ENCODE measurements around the gene NDUFS1.
A peak's percentile ranks its signal among the peaks of the same experiment; 100 is the strongest.
"Not testable (repeated sequence)": the region's sequence is repeated elsewhere in the genome, so short reads cannot be mapped to it uniquely, and the experiment has no call there.

Gene NDUFS1

DNA sequence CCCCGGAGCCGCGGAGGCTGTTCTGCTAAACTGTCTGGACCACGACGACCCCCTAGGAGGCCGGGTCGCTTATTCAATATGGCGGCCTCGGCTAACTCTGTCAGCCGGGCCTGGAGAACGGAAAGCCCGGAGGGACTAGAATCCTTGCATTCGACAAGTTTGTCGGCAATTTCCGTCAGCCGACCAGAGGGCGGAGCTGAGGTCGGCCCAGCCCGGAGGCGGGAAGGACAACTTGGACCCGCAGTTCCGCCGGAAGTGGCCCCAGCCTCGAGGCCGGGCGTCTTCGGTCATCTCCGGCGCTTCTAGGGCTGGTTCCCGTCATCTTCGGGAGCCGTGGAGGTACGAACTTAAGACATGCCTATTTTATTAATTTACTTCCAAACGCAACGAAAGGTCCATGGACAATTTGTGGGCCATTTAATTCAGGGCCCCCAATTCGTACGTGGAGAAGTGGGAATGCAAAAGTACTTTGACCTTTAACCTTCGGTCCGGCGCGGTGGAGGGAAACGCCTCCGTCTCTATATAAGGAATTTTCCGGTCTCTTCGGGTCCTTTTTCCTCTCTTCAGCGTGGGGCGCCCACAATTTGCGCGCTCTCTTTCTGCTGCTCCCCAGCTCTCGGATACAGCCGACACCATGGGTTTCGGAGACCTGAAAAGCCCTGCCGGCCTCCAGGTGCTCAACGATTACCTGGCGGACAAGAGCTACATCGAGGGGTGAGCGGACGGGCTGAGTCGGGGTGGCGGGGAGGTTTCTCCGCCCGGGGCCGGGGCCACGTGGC, at the start of gene NDUFS1, which contains the start of gene EEF1B2:
NDUFS1 (minus strand) TSS at position 99 of the 779 bp plus-strand sequence. CDS start 5,766 bp downstream, outside the sequence.
EEF1B2 (plus strand) TSS at position 550 of the 779 bp plus-strand sequence; CDS start at position 635, 85 bp downstream.
- no peak for FAIRE-seq
- peak; percentile 98 for DNase-seq (ENCODE audit: low spot score)

DNA sequence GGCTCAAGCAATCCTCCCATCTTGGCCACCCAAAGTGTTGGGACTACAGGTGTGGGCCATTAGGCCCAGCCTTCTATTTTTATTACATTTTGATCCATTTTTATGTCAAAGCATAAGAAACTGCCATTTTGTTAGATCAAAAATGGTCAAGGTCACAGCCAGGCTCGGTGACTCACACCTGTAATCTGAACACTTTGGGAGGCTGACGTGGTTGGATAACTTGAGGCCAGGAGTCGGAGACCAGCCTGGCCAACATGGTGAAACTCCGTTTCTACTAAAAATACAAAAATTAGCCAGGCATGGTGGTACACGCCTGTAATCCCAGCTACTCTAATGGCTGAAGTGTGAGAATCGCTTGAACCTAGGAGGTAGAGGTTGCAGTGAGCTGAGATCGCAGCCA, 49.7 kb upstream of the NDUFS1 start:
- FAIRE-seq = no peak

DNA sequence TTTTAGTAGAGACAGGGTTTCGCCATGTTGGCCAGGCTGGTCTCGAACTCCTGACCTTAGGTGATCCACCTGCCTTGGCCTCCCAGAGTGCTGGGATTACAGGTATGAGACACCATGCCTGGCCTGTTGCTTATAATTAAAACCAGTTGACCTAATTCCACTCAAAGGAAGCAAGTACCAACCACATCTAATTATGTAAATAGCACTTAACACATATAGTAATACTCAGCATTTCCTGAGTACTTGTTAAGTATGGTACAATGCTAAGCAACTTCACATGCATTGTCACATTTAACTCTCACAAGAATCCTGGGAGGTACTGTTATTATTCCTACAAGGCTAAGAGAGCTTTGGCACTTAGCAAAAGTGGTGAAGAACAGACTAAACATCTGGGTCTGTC, 48.1 kb upstream of the NDUFS1 start:
- FAIRE-seq; DNase-seq (ENCODE audit: low spot score): not testable (repeated sequence)

More for the DNA sequence above, 49.7 kb upstream of the NDUFS1 start:
- DNase-seq (ENCODE audit: low spot score) = no peak

DNA sequence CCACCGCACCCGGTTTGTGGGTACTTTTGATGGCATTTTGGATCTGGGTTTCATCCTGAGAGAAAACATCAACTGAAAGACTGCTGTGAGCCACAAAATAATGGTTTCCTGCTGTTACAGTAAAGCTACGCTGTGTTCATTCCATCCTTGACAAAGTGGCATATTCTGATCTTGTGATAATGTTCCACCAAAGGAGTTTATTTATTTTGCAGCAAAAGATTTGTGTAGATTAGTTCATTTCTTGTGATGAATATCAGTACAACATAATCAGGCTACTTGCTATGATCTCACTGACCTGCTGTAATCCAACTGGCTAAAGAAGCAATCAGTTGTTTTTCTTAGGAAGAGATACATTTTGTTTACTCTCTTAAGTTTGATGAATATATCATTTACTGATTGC, 45.5 kb upstream of the NDUFS1 start:
- DNase-seq (ENCODE audit: low spot score) = no peak
- no peak for FAIRE-seq

DNA sequence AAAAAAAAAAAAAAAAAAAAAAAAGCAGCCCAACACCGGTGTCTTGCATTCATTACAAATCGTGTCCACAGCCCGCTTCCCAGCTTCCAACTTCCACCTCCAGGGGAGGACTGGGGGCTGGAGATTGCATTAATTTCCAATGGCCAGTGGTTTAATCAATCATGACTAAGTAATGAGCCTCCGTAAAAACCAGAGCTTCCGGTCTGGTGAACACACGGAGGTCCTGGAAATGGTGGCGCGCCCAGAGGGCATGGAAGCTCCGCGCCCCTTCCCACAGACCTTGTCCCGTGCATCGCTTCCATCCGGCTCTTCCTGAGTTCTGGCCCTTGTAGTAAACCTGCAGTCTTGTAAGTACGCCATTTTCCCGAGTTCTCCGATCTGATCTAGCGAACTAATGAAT, 44.1 kb upstream of the NDUFS1 start:
- DNase-seq (ENCODE audit: low spot score) = no peak
- FAIRE-seq = no peak

DNA sequence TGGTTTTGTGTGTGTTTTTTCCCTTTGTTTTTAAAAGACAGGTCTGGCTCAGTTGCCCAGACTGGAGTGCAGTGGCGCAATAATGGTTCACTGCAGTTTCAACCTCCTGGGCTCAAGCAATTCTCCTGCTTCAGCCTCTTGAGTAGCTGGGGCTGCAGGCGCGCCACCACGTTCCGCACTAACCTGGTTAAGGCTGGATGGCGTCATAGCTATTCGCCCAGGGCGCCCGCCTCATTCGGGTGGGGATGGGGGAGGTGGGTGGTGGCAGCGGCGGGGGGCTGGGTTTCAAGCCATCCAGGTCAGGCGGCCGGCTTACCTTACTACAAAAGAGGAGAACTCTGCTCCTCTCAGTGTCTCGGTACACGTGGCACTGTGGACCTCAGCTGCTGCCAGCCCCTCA, 43.2 kb upstream of the NDUFS1 start:
- DNase-seq (ENCODE audit: low spot score) = no peak
- no peak for FAIRE-seq

DNA sequence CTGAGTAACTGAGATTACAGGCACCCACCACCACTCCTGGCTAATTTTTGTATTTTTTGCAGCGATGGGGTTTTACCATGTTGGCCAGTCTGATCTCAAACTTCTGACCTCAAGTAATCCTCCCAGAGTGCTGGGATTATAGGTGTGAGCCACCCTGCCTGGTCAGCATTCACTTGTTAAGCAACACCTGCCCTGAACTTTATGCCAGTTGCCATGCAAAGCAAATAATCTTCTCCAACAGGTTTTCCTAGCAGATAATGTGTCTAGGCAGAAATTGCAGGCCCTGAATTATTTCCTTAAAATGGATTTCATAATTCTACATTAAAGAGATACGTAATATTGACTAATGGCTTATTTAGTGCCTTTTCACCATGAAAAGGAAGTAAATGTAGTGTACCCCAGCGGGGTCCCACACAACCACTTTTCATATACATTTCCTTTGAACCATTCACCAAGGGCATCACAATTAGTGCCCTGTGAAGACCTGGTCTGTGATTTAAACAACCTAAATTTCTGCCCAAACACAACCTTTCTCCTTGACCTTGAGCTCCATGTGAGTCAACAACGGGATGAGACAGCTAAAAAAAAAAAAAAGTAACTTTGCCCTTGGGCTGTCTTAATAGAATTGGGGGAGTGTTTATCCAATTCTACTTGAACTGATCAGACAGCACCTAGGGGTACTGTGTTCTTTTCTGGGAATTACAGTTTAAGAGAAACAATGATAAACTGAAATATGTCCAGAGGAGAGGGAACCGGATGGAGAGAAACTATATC, 42.0 kb upstream of the NDUFS1 start:
- DNase-seq (ENCODE audit: low spot score) (no peak), FAIRE-seq (no peak)

DNA sequence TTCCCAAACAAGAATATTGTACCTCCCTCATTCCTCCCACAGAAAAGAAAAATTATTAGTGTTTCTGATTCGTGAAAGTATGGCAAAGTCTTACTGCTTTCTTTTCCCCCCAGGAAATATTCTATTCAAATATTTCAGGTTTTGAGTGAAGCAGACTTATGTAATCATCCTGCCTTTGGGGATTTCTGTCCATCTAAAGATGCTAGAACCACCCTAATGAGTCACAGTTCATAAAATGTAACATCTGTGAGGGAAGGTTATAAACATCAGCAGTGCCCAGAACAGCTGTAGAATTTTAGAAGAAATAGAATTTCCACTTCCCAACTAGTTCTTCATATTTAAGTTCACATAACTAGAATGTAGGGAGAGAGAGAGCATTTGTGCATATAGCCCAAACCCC, 39.4 kb upstream of the NDUFS1 start:
- FAIRE-seq (no peak), DNase-seq (ENCODE audit: low spot score) (no peak)

DNA sequence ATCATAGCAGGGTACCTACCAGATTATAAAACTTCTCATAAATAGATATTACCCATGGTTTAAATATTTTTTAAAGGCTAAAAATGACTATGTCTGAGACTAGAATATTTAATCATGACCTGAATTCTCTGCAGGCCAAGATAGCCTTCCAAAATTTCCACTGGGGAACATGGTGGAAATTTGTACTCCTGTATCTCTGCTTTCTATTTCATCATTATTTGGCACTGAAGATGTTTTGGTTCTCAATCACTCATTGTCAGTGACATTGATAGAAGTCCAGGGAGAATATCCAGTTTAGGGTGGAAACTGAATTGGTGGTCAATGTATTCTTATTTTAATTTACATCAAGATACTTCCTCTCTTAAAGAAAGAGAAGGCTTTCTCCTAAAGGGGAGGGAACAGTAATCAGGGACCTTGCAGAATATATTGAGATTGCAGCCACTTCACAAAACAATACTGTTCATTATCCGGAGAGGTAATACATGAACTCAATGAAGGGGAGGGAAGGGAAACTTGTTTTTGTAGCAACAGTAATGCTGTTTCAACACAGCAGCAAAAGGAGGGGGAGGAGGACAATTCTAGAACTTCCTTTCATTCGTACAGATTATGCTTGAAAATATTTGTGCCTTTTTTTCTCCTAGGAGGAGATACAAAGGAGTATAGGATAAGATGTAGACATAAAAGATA, 34.6 kb upstream of the NDUFS1 start:
- no peak for FAIRE-seq

DNA sequence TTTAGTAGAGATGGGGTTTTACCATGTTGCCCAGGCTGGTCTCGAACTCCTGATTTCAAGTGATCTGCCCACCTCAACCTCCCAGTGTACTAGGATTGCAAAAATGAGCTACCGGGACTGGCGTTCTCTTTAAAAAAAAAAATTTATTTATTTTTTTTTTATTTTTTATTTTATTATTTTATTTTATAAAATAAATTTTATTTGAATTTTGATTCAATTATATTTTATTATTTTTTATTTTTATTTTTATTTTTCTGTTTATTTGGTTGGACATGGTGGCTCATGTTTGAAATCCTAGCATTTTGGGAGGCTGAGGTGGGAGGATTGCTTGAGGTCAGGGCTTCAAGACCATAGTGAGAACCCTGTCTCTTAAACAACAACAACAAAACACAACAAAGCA, 32.9 kb upstream of the NDUFS1 start:
- DNase-seq (ENCODE audit: low spot score) (no peak), FAIRE-seq (no peak)

More for the DNA sequence above, 34.6 kb upstream of the NDUFS1 start:
- no peak for DNase-seq (ENCODE audit: low spot score)

DNA sequence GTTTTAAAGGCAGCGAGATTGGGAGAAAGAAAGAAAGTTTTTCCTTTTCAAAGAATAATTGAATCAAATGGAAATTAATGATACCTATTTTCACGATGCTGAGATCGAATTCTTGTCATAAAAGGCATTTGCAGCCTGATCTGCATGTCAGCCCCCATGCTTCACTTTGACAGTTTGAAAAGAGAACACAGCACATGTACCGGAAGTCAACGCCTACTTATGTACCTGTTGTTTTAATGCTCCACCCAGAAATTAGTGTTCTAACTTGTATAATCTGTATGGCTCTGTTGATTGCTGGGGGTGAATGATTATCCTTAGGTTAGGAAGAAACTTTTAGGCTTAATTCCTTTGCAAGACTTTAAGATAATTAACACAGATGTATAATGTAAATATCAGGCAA, 31.4 kb upstream of the NDUFS1 start:
- DNase-seq (ENCODE audit: low spot score) (no peak), FAIRE-seq (no peak)

DNA sequence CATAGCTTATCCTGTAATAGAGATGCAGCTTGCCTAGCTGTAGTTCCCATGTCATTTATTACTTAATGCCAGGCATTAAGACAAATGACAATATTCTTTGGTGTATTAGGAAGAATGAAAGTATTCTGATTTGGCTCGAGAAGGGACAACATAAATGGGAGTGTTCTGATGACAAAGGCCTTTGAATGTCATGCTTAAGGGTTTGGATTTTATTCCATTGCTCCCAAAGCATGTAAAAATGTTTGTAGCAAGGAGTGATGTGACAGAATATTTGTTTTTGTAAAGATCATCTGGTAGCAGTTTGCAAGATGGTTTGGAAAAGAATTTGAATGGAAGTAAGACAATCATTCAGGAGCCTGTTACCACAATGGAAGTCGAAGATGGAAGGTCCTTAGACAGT, 30.9 kb upstream of the NDUFS1 start:
- DNase-seq (ENCODE audit: low spot score) = no peak
- FAIRE-seq = no peak

DNA sequence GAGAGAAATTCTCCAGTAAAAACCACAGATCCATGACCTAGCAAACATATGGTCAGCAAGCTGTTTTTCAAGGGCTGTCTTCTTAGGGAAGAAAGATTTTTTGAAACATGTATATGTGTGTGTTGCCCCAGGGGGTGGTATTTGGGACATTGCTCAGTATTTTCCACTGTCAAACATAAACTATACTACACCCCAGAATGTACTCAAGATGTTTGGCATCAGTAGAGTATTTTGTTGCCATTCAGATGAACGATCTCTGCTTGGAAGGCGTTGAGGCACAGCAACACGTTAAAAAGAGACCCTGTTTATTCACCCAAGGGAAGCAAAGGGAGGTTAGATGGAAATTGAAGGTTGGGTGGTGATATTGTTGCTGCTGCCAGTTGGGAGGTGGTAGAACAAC, 30.4 kb upstream of the NDUFS1 start:
- no peak for DNase-seq (ENCODE audit: low spot score)
- FAIRE-seq = no peak

DNA sequence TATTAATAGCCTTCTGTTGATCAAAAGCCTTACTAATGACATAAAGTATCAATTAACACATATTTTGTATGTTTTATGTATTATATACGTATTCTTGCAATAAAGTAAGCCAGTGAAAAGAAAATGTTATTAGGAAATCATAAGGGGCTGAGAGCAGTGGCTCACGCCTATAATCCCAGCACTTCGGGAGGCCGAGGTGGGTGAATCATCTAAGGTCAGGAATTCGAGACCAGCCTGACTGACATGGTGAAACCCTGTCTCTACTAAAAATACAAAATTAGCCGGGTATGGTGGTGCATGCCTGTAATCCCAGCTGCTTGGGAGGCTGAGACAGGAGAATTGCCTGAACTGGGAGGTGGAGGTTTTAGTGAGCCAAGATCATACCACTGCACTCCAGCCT, 22.3 kb upstream of the NDUFS1 start:
- DNase-seq (ENCODE audit: low spot score); FAIRE-seq: not testable (repeated sequence)

DNA sequence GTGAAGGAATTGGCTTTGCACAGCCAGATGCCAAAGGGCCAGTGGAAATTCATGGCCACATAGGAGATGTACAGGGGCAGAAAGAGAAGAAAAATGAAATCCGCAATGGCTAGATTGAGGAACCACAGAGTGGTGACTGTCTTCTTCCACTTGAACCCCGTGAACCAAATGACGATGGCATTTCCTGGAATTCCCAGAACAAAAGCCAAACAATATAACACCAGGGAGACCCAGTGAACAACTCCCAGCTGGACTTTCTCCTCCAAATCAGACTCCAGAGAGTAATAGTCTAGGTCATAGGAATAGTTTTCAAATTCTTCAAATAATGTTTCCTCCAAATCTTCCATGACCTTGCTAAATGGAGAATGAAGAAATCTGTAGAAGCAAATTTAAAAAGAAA, 17.7 kb upstream of the NDUFS1 start:
- FAIRE-seq = no peak
- no peak for DNase-seq (ENCODE audit: low spot score)

DNA sequence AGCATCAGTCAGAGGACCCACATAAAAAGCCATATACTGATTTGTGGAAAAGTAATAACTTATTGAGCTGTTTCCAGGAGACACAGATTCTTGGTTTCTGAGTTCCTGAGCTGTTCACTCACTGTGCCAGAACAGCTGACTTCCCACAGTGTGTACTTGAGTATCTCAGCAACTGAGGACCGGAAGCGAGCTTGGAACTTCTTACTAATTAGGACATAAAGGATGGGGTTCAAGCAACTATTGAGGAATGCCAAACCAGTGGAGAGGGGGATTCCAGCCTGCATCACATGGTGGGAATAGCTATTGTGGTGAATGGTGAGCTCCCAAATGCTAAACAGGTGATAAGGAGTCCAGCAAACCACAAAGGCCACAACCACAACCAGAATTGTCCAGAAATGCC, 16.9 kb upstream of the NDUFS1 start:
- no peak for DNase-seq (ENCODE audit: low spot score)
- FAIRE-seq = no peak

DNA sequence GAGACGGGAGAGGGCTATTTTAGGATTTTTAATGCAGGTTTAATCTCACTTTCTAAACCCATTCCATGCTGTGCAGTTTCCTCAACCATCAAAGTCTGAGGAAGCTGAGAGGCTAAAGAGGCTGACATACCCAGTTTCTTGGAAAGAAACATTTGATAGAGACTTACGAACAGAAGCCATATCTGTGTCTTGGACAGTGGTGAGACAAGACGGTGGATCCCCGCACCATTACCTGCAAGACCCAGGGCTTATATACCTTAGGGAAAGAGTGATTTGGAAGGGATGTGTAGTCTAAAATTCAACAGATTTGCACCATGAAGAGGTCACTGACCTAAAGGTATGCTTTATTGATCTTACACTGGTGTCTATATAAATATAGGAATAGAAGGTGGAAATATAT, 13.9 kb upstream of the NDUFS1 start:
- no peak for DNase-seq (ENCODE audit: low spot score)
- FAIRE-seq = no peak

DNA sequence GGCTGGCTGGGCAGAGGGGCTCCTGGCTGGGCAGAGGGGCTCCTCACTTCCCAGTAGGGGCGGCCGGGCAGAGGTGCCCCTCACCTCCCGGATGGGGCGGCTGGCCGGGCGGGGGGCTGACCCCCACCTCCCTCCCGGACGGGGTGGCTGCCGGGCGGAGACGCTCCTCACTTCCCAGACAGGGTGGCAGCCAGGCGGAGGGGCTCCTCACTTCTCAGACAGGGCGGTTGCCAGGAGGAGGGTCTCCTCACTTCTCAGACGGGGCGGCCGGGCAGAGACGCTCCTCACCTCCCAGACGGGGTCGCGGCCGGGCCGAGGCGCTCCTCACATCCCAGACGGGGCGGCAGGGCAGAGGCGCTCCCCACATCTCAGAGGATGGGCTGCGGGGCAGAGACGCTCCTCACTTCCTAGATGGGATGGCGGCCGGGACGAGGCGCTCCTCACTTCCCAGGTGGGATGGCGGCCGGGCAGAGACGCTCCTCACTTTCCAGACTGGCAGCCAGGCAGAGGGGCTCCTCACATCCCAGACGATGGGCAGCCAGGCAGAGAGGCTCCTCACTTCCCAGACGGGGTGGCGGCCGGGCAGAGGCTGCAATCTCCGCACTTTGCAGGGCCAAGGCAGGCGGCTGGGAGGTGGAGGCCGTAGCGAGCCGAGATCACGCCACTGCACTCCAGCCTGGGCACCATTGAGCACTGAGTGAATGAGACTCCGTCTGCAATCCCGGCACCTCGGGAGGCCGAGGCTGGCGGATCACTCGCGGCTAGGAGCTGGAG, 12.6 kb upstream of the NDUFS1 start:
- DNase-seq (ENCODE audit: low spot score); FAIRE-seq: not testable (repeated sequence)

DNA sequence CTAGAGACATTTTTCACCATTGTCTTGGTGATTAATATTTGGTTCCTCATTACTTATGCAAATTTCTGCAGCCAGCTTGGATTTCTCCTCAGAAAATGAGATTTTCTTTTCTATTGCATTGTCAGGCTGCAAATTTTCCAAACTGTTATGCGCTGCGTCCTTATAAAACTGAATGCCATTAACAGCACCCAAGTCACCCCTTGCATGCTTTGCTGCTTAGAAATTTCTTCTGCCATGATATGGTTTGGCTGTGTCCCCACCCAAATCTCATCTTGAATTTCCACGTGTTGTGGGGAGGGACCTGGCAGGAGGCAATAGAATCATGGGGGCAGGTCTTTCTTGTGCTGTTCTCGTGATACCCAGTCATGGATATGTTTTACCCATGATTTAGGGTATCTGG, 9.0 kb upstream of the NDUFS1 start:
- not testable (repeated sequence) for DNase-seq (ENCODE audit: low spot score)

DNA sequence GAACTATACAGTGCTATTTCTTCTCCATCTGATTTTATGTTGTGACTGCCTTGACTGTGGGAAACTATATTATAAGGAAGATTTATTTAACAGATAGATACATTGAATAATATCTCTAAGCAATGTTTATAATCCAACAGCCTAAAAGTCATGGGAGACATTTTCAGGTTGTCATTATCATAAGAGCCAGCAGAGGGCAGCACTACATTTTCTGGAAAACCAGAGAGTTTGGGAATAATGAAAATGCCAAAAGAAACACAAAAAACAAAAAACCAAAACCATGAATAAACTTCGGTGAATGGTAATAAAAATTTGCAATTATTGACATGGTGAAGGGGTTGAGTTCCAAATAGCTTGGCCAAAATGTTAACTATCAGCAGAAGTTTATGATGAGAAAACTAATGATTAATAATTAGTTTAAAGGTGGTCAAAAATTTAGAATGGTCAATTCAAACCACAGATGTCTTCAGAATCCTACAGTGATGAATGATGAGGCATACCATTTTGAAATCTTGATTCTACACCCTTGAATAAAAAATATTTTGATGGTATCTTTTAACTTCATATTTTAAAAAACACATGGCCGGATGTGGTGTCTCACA, 5.1 kb upstream of the NDUFS1 start:
- DNase-seq (ENCODE audit: low spot score) (peak; percentile 24), FAIRE-seq (no peak)

More for the DNA sequence above, 9.0 kb upstream of the NDUFS1 start:
- FAIRE-seq = not testable (repeated sequence)

All from urothelium cell line (cell line).